IMR-90 (cell line): ENCODE data around the gene NCKAP5. TPM values are rescaled to one million over a fixed set of nuclear protein-coding genes. Genes with fewer than 3 reads are reported as not detected.

Source experiments
- ATAC-seq: fragments of 200-7000 bp; cut with Tn5 transposase; 2 replicates; pipeline ENCODE4 v1.9.1; 2020; ENCODE audit warnings: low read depth, mild to moderate bottlenecking, moderate library complexity
- BruUV-seq: library from RNA; stranded (reverse); fragments of 400-500 nt; replicated peaks from 2 replicates; lab custom pipeline; 2021; lab: Mats Ljungman, UMichigan
- CTCF ChIA-PET: fragments of 300-600 bp; formaldehyde crosslinking; extraction: SDS; loops from one replicate; lab custom pipeline; 2021; ENCODE audit warnings: antibody characterized with exemption; lab: Yijun Ruan, JAX
- POLR2A ChIA-PET: fragments of 300-600 bp; sonication (Branson Sonifier 250); formaldehyde crosslinking; loops from one replicate; lab custom pipeline; 2022; ENCODE audit warnings: antibody characterized with exemption; ENCODE audit not compliant: unreplicated experiment; lab: Charles Lee
- DNase-seq: peaks from one replicate; pipeline ENCODE4 v3.0.0; 2013
- H2AFZ ChIP-seq: replicated peaks from 2 replicates; pipeline ENCODE3; 2013; ENCODE audit warnings: low read length, mild to moderate bottlenecking; ENCODE audit not compliant: poor library complexity
- H2AK5ac ChIP-seq: 2 replicates; pipeline ENCODE4 v1.6.1; 2013; ENCODE audit warnings: low read depth, low read length, inconsistent platforms
- H2AK9ac ChIP-seq: replicated peaks from 2 replicates; pipeline ENCODE3; 2013; ENCODE audit warnings: mild to moderate bottlenecking, low read depth, low read length, moderate library complexity; ENCODE audit not compliant: poor library complexity
- H2BK120ac ChIP-seq: 2 replicates; pipeline ENCODE4 v1.6.1; 2013; ENCODE audit warnings: low read depth, low read length, inconsistent platforms
- H2BK15ac ChIP-seq: 3 replicates; pipeline ENCODE4 v1.6.1; 2013; ENCODE audit warnings: low read depth, low read length, inconsistent platforms
- H2BK20ac ChIP-seq: 2 replicates; pipeline ENCODE4 v1.6.1; 2013; ENCODE audit warnings: low read depth, mild to moderate bottlenecking, inconsistent platforms, low read length, moderate library complexity
- H2BK5ac ChIP-seq: 2 replicates; pipeline ENCODE4 v1.6.1; 2013; ENCODE audit warnings: mild to moderate bottlenecking, low read depth, low read length, inconsistent platforms; ENCODE audit not compliant: poor library complexity, severe bottlenecking
- H3K14ac ChIP-seq: replicated peaks from 2 replicates; pipeline ENCODE4 v1.6.1; 2013; ENCODE audit warnings: low read depth, low read length, inconsistent platforms
- H3K18ac ChIP-seq: 2 replicates; pipeline ENCODE4 v1.6.1; 2013; ENCODE audit warnings: low read depth, low read length, control low read depth
- H3K23ac ChIP-seq: 2 replicates; pipeline ENCODE4 v1.6.1; 2013; ENCODE audit warnings: low read depth, low read length, inconsistent platforms
- H3K27ac ChIP-seq: 2 replicates; pipeline ENCODE4 v1.5.1; 2013; ENCODE audit warnings: mild to moderate bottlenecking, control low read depth, low read length; ENCODE audit not compliant: insufficient read depth
- H3K27me3 ChIP-seq: 2 replicates; pipeline ENCODE4 v1.6.1; 2013; ENCODE audit warnings: low read length; ENCODE audit not compliant: control insufficient read depth, insufficient read depth
- H3K36me3 ChIP-seq: 2 replicates; pipeline ENCODE4 v1.6.1; 2013; ENCODE audit warnings: low read length, mixed read lengths; ENCODE audit not compliant: control insufficient read depth, insufficient read depth
- H3K4ac ChIP-seq: 2 replicates; pipeline ENCODE4 v1.6.1; 2013; ENCODE audit warnings: low read depth, low read length, inconsistent platforms
- H3K4me1 ChIP-seq: 2 replicates; pipeline ENCODE4 v1.6.1; 2013; ENCODE audit warnings: low read length, mixed read lengths; ENCODE audit not compliant: control insufficient read depth, insufficient read depth
- H3K4me2 ChIP-seq: 2 replicates; pipeline ENCODE4 v1.6.1; 2013; ENCODE audit warnings: low read depth, mild to moderate bottlenecking, control low read depth, low read length, moderate library complexity
- H3K4me3 ChIP-seq: 2 replicates; pipeline ENCODE4 v1.5.1; 2013; ENCODE audit warnings: low read depth, mild to moderate bottlenecking, control low read depth, low read length, moderate library complexity; ENCODE audit not compliant: insufficient read depth
- H3K56ac ChIP-seq: 2 replicates; pipeline ENCODE4 v1.6.1; 2013; ENCODE audit warnings: low read length, inconsistent platforms; ENCODE audit not compliant: insufficient read depth; ENCODE audit errors: extremely low read depth
- H3K79me1 ChIP-seq, 2 experiments: 2 replicates each; pipeline ENCODE4 v1.6.1; 2013; ENCODE audit warnings: low read length in 2 of 2, inconsistent platforms in 1 of 2, low read depth in 1 of 2
- H3K9ac ChIP-seq: 2 replicates; pipeline ENCODE4 v1.6.1; 2013; ENCODE audit warnings: low read depth, low read length, control low read depth
- H3K9me1 ChIP-seq: 2 replicates; pipeline ENCODE4 v1.6.1; 2013; ENCODE audit warnings: low read length, inconsistent platforms; ENCODE audit not compliant: insufficient read depth
- H3K9me3 ChIP-seq: 2 replicates; pipeline ENCODE4 v1.6.1; 2013; ENCODE audit warnings: low read length; ENCODE audit not compliant: control insufficient read depth, insufficient read depth
- H4K20me1 ChIP-seq: 2 replicates; pipeline ENCODE4 v1.6.1; 2013; ENCODE audit warnings: low read length, inconsistent platforms; ENCODE audit not compliant: insufficient read depth
- H4K5ac ChIP-seq: 2 replicates; pipeline ENCODE4 v1.6.1; 2013; ENCODE audit warnings: mild to moderate bottlenecking, low read depth, low read length, control low read depth
- H4K8ac ChIP-seq, 2 experiments: 2 replicates each; pipeline ENCODE4 v1.6.1; 2013; ENCODE audit warnings: low read depth in 2 of 2, low read length in 2 of 2, control low read depth in 1 of 2, inconsistent platforms in 1 of 2
- H4K91ac ChIP-seq: 2 replicates; pipeline ENCODE4 v1.6.1; 2013; ENCODE audit warnings: low read depth, low read length, inconsistent platforms; ENCODE audit not compliant: insufficient read depth
- CEBPB ChIP-seq: IDR thresholded peaks from 2 replicates; pipeline ENCODE4 v1.6.1; 2012; ENCODE audit warnings: low read depth, low read length, improper control_type of control experiment
- MXI1 ChIP-seq: IDR thresholded peaks from 2 replicates; pipeline ENCODE4 v1.6.1; 2012; ENCODE audit warnings: low read depth, mild to moderate bottlenecking, low read length, moderate library complexity, borderline replicate concordance
- WGBS, 2 experiments: methylation state at CpG; one replicate each; pipeline versions ENCODE4 v1.1.5 to v1.1.7; 2013; ENCODE audit warnings: missing lambda C conversion rate in 2 of 2; ENCODE audit not compliant: insufficient read length in 1 of 2; ENCODE audit errors: extremely low coverage in 2 of 2; 5-methylcytosine and 5-hydroxymethylcytosine counted together
- dilution Hi-C: fragments of 300-500 bp; cut with HindIII; formaldehyde crosslinking; loops from one replicate; pipeline ENCODE4 v1.14.3; 2018; ENCODE audit warnings: low sequenced_read_pairs; ENCODE audit not compliant: unreplicated experiment
- in situ Hi-C: fragments of 300-500 bp; cut with MboI; formaldehyde crosslinking; loops from 3 replicates; pipeline ENCODE4 v1.14.3; 2019; ENCODE audit warnings: low sequenced_read_pairs, inconsistent platforms, mixed read lengths
- intact Hi-C: fragments of 100-400 bp; cut with micrococcal nuclease; formaldehyde crosslinking; loops from 2 replicates; pipeline ENCODE4 v1.10.0; 2022
- polyA plus RNA-seq, 3 experiments: library from polyadenylated mRNA; depleted of rRNA; stranded (reverse); fragments of >200 nt; gene quantifications; 2 replicates each; pipeline ENCODE4 v1.2.3, GENCODE V29; 2012; ENCODE audit warnings: low replicate concordance in 1 of 3
- total RNA-seq: library from RNA; depleted of rRNA; stranded (reverse); fragments of >200 nt; gene quantifications from 2 replicates; pipeline ENCODE4 v1.2.3, GENCODE V29; 2012

NCKAP5 gene
- total and polyA plus RNA-seq, 2 of the 4 experiments (the other 2 are of a cell fraction): 2.7 to 3.9 TPM

GRCh38 chr2:132860220-132860619 is 708.0 kb downstream of the NCKAP5 start:
- Histone ChIP-seq H3K56ac (no peak overlapping the region), H2AK9ac (no peak overlapping the region), H3K4me2 (no peak overlapping the region), H3K4me3 (no peak overlapping the region), H4K20me1 (no peaks in the 10 kb centered on the region), H3K4me1 (no peaks in the 10 kb centered on the region), H3K27me3 (no peaks in the 10 kb centered on the region), H3K79me1 (peaks cover 0 to 3% of the 10 kb centered on the region in 2 experiments; a peak in 1 of 4 replicates), H4K91ac (no peak overlapping the region), H3K14ac (no peak overlapping the region), H3K18ac (no peak overlapping the region), H3K9ac (no peak overlapping the region), H3K36me3 (peaks cover 7% of the 10 kb centered on the region), H3K4ac (no peak overlapping the region), H2AK5ac (no peak overlapping the region), H4K5ac (no peak overlapping the region), H2BK120ac (no peak overlapping the region), H2AFZ (no peak overlapping the region), H2BK15ac (no peak overlapping the region), H2BK5ac (no peak overlapping the region), H4K8ac (no peak overlapping the region), H2BK20ac (no peak overlapping the region), H3K27ac (no peak overlapping the region), H3K9me1 (peaks cover 3% of the 10 kb centered on the region; the same call in 1 of the 2 replicates), H3K23ac (no peak overlapping the region), H3K9me3 (no peaks in the 10 kb centered on the region)
- CTCF ChIA-PET: no interaction called here
- in situ Hi-C loops: no loop called here
- ATAC-seq (no peak), DNase-seq (peak; percentile 7)
- POLR2A ChIA-PET: no interaction called here
- dilution Hi-C loops: no loop called here
- intact Hi-C loops: no loop called here
- no TSS peak for BruUV-seq
- TF ChIP-seq CEBPB: peak; percentile 61
- TF ChIP-seq MXI1: no peak
- no CpG with 5 or more reads among the region's 2 CpGs for WGBS, 2 experiments
